Stimulated activated CD4-positive, alpha-beta T cell treated with anti-CD3 and anti-CD28 coated beads, Interleukin-4, amount 100 ng/mL, for 48 hours (primary cell): ENCODE data around the gene PPP1R13L.

Source experiments
- DNase-seq, 2 donors: peaks; one replicate each; pipeline ENCODE4 v3.0.0-alpha.2; 2020; ENCODE audit warnings: low read depth in 2 of 2

PPP1R13L gene

GRCh38 chr19:45407091-45407375 is 2.2 kb upstream of the PPP1R13L start:
- DNase-seq, result no peak

- peak; percentile 69 to 72 for DNase-seq
These were observed 1.6 kb upstream of the PPP1R13L start, which contains the start of gene POLR1G for GRCh38 chr19:45406226-45407090. TSS of gene POLR1G (plus strand) at chr19:45406644. CDS start at chr19:45406697, 53 bp downstream.

- DNase-seq, result peak; percentile 78
These were observed 761 bp upstream of the PPP1R13L start for GRCh38 chr19:45405435-45406225.

- peak; percentile 59 to 70 for DNase-seq
These were observed 900 bp downstream of the PPP1R13L start for GRCh38 chr19:45403781-45404556.

- no peak for DNase-seq
These were observed 1.6 kb downstream of the PPP1R13L start for GRCh38 chr19:45403272-45403671.

- no peak for DNase-seq
These were observed 2.4 kb downstream of the PPP1R13L start for GRCh38 chr19:45402298-45403061.

GRCh38 chr19:45401815-45402214 is 3.1 kb downstream of the PPP1R13L start:
- DNase-seq, result no peak

GRCh38 chr19:45400192-45400591 is 4.7 kb downstream of the PPP1R13L start:
- no peak for DNase-seq

GRCh38 chr19:45395821-45396617 is 8.8 kb downstream of the PPP1R13L start:
- DNase-seq, result no peak

GRCh38 chr19:45391871-45392665 is 12.8 kb downstream of the PPP1R13L start:
- DNase-seq, result no peak

- DNase-seq, result no peak
These were observed 13.5 kb downstream of the PPP1R13L start for GRCh38 chr19:45391346-45391745.

- no peak for DNase-seq
These were observed 19.3 kb downstream of the PPP1R13L start for GRCh38 chr19:45385392-45386221.

GRCh38 chr19:45382426-45382825 is 22.4 kb downstream of the PPP1R13L start:
- DNase-seq, result no peak

GRCh38 chr19:45380107-45380506 is 24.8 kb downstream of the PPP1R13L start:
- DNase-seq, result no peak

GRCh38 chr19:45376045-45376724 is 28.7 kb downstream of the PPP1R13L start:
- no peak for DNase-seq

- peak; percentile 99 to 100 for DNase-seq
These were observed 34.3 kb downstream of the PPP1R13L start, which contains the start of gene ERCC2 for GRCh38 chr19:45370410-45371204. TSS of gene ERCC2 (minus strand) at chr19:45370573. CDS start at chr19:45370540, 33 bp downstream.

GRCh38 chr19:45368737-45369340 is 36.0 kb downstream of the PPP1R13L start:
- no peak for DNase-seq
